ENCODE measurements around the gene RASA3.

GRCh38 chr13:114135731-114136171, 3.3 kb upstream of the RASA3 start:
- no peak for TF ChIP-seq CTCF (IDR thresholded peaks at IDR 0.05; ENCODE audit: borderline replicate concordance, extremely low read depth, low read length, poor library complexity, severe bottlenecking)
- TF ChIP-seq EZH2 (IDR thresholded peaks at IDR 0.05; ENCODE audit: borderline replicate concordance, low read depth, low read length, severe bottlenecking), result no peak

All from DND-41 (cell line).